IMR-90 (cell line): ENCODE measurements around the gene VOPP1. TPM values are rescaled to one million over a fixed set of nuclear protein-coding genes. Genes with fewer than 3 reads are reported as not detected.
"Not testable (repeated sequence)": the region's sequence is repeated elsewhere in the genome, so short reads cannot be mapped to it uniquely, and the experiment has no call there.

Experiments
- ATAC-seq: fragments of 200-7000 bp; cut with Tn5 transposase; 2 replicates; pipeline ENCODE4 v1.9.1; 2020; ENCODE audit warnings: low read depth, mild to moderate bottlenecking, moderate library complexity
- BruUV-seq: library from RNA; stranded (reverse); fragments of 400-500 nt; replicated peaks from 2 replicates; lab custom pipeline; 2021; lab: Mats Ljungman, UMichigan
- CTCF ChIA-PET: fragments of 300-600 bp; formaldehyde crosslinking; extraction: SDS; loops from one replicate; lab custom pipeline; 2021; ENCODE audit warnings: antibody characterized with exemption; lab: Yijun Ruan, JAX
- POLR2A ChIA-PET: fragments of 300-600 bp; sonication (Branson Sonifier 250); formaldehyde crosslinking; loops from one replicate; lab custom pipeline; 2022; ENCODE audit warnings: antibody characterized with exemption; ENCODE audit not compliant: unreplicated experiment; lab: Charles Lee
- DNase-seq: peaks from one replicate; pipeline ENCODE4 v3.0.0; 2013
- H2AFZ ChIP-seq: replicated peaks from 2 replicates; pipeline ENCODE3; 2013; ENCODE audit warnings: low read length, mild to moderate bottlenecking; ENCODE audit not compliant: poor library complexity
- H2AK5ac ChIP-seq: 2 replicates; pipeline ENCODE4 v1.6.1; 2013; ENCODE audit warnings: low read depth, low read length, inconsistent platforms
- H2AK9ac ChIP-seq: replicated peaks from 2 replicates; pipeline ENCODE3; 2013; ENCODE audit warnings: mild to moderate bottlenecking, low read depth, low read length, moderate library complexity; ENCODE audit not compliant: poor library complexity
- H2BK120ac ChIP-seq: 2 replicates; pipeline ENCODE4 v1.6.1; 2013; ENCODE audit warnings: low read depth, low read length, inconsistent platforms
- H2BK15ac ChIP-seq: 3 replicates; pipeline ENCODE4 v1.6.1; 2013; ENCODE audit warnings: low read depth, low read length, inconsistent platforms
- H2BK20ac ChIP-seq: 2 replicates; pipeline ENCODE4 v1.6.1; 2013; ENCODE audit warnings: low read depth, mild to moderate bottlenecking, inconsistent platforms, low read length, moderate library complexity
- H2BK5ac ChIP-seq: 2 replicates; pipeline ENCODE4 v1.6.1; 2013; ENCODE audit warnings: mild to moderate bottlenecking, low read depth, low read length, inconsistent platforms; ENCODE audit not compliant: poor library complexity, severe bottlenecking
- H3K14ac ChIP-seq: replicated peaks from 2 replicates; pipeline ENCODE4 v1.6.1; 2013; ENCODE audit warnings: low read depth, low read length, inconsistent platforms
- H3K18ac ChIP-seq: 2 replicates; pipeline ENCODE4 v1.6.1; 2013; ENCODE audit warnings: low read depth, low read length, control low read depth
- H3K23ac ChIP-seq: 2 replicates; pipeline ENCODE4 v1.6.1; 2013; ENCODE audit warnings: low read depth, low read length, inconsistent platforms
- H3K27ac ChIP-seq: 2 replicates; pipeline ENCODE4 v1.5.1; 2013; ENCODE audit warnings: mild to moderate bottlenecking, control low read depth, low read length; ENCODE audit not compliant: insufficient read depth
- H3K27me3 ChIP-seq: 2 replicates; pipeline ENCODE4 v1.6.1; 2013; ENCODE audit warnings: low read length; ENCODE audit not compliant: control insufficient read depth, insufficient read depth
- H3K36me3 ChIP-seq: 2 replicates; pipeline ENCODE4 v1.6.1; 2013; ENCODE audit warnings: low read length, mixed read lengths; ENCODE audit not compliant: control insufficient read depth, insufficient read depth
- H3K4ac ChIP-seq: 2 replicates; pipeline ENCODE4 v1.6.1; 2013; ENCODE audit warnings: low read depth, low read length, inconsistent platforms
- H3K4me1 ChIP-seq: 2 replicates; pipeline ENCODE4 v1.6.1; 2013; ENCODE audit warnings: low read length, mixed read lengths; ENCODE audit not compliant: control insufficient read depth, insufficient read depth
- H3K4me2 ChIP-seq: 2 replicates; pipeline ENCODE4 v1.6.1; 2013; ENCODE audit warnings: low read depth, mild to moderate bottlenecking, control low read depth, low read length, moderate library complexity
- H3K4me3 ChIP-seq: 2 replicates; pipeline ENCODE4 v1.5.1; 2013; ENCODE audit warnings: low read depth, mild to moderate bottlenecking, control low read depth, low read length, moderate library complexity; ENCODE audit not compliant: insufficient read depth
- H3K56ac ChIP-seq: 2 replicates; pipeline ENCODE4 v1.6.1; 2013; ENCODE audit warnings: low read length, inconsistent platforms; ENCODE audit not compliant: insufficient read depth; ENCODE audit errors: extremely low read depth
- H3K79me1 ChIP-seq, 2 experiments: 2 replicates each; pipeline ENCODE4 v1.6.1; 2013; ENCODE audit warnings: low read length in 2 of 2, inconsistent platforms in 1 of 2, low read depth in 1 of 2
- H3K9ac ChIP-seq: 2 replicates; pipeline ENCODE4 v1.6.1; 2013; ENCODE audit warnings: low read depth, low read length, control low read depth
- H3K9me1 ChIP-seq: 2 replicates; pipeline ENCODE4 v1.6.1; 2013; ENCODE audit warnings: low read length, inconsistent platforms; ENCODE audit not compliant: insufficient read depth
- H3K9me3 ChIP-seq: 2 replicates; pipeline ENCODE4 v1.6.1; 2013; ENCODE audit warnings: low read length; ENCODE audit not compliant: control insufficient read depth, insufficient read depth
- H4K20me1 ChIP-seq: 2 replicates; pipeline ENCODE4 v1.6.1; 2013; ENCODE audit warnings: low read length, inconsistent platforms; ENCODE audit not compliant: insufficient read depth
- H4K5ac ChIP-seq: 2 replicates; pipeline ENCODE4 v1.6.1; 2013; ENCODE audit warnings: mild to moderate bottlenecking, low read depth, low read length, control low read depth
- H4K8ac ChIP-seq, 2 experiments: 2 replicates each; pipeline ENCODE4 v1.6.1; 2013; ENCODE audit warnings: low read depth in 2 of 2, low read length in 2 of 2, control low read depth in 1 of 2, inconsistent platforms in 1 of 2
- H4K91ac ChIP-seq: 2 replicates; pipeline ENCODE4 v1.6.1; 2013; ENCODE audit warnings: low read depth, low read length, inconsistent platforms; ENCODE audit not compliant: insufficient read depth
- WGBS, 2 experiments: methylation state at CpG; one replicate each; pipeline versions ENCODE4 v1.1.5 to v1.1.7; 2013; ENCODE audit warnings: missing lambda C conversion rate in 2 of 2; ENCODE audit not compliant: insufficient read length in 1 of 2; ENCODE audit errors: extremely low coverage in 2 of 2; 5-methylcytosine and 5-hydroxymethylcytosine counted together
- dilution Hi-C: fragments of 300-500 bp; cut with HindIII; formaldehyde crosslinking; loops from one replicate; pipeline ENCODE4 v1.14.3; 2018; ENCODE audit warnings: low sequenced_read_pairs; ENCODE audit not compliant: unreplicated experiment
- in situ Hi-C: fragments of 300-500 bp; cut with MboI; formaldehyde crosslinking; loops from 3 replicates; pipeline ENCODE4 v1.14.3; 2019; ENCODE audit warnings: low sequenced_read_pairs, inconsistent platforms, mixed read lengths
- intact Hi-C: fragments of 100-400 bp; cut with micrococcal nuclease; formaldehyde crosslinking; loops from 2 replicates; pipeline ENCODE4 v1.10.0; 2022
- polyA plus RNA-seq, 3 experiments: library from polyadenylated mRNA; depleted of rRNA; stranded (reverse); fragments of >200 nt; gene quantifications; 2 replicates each; pipeline ENCODE4 v1.2.3, GENCODE V29; 2012; ENCODE audit warnings: low replicate concordance in 1 of 3
- total RNA-seq: library from RNA; depleted of rRNA; stranded (reverse); fragments of >200 nt; gene quantifications from 2 replicates; pipeline ENCODE4 v1.2.3, GENCODE V29; 2012

Gene VOPP1
- total and polyA plus RNA-seq, 2 of the 4 experiments (the other 2 are of a cell fraction), result 60.2 to 94.5 TPM

GRCh38 chr7:55614365-55615064, 42.2 kb upstream of the VOPP1 start:
- H2BK5ac ChIP-seq, H3K4me1 ChIP-seq, H3K27me3 ChIP-seq, H3K18ac ChIP-seq, H4K91ac ChIP-seq, H2BK15ac ChIP-seq, H3K79me1 ChIP-seq, dilution Hi-C loops, H3K23ac ChIP-seq, H2AK9ac ChIP-seq, H3K14ac ChIP-seq, H4K20me1 ChIP-seq, H3K4me3 ChIP-seq, H3K9me1 ChIP-seq, CTCF ChIA-PET, H3K4me2 ChIP-seq, H2BK20ac ChIP-seq, H4K8ac ChIP-seq, H2BK120ac ChIP-seq, intact Hi-C loops, POLR2A ChIA-PET, H3K36me3 ChIP-seq, ATAC-seq, H3K9me3 ChIP-seq, H3K4ac ChIP-seq, H2AFZ ChIP-seq, H4K5ac ChIP-seq, H3K9ac ChIP-seq, BruUV-seq, in situ Hi-C loops, H2AK5ac ChIP-seq, DNase-seq, H3K27ac ChIP-seq, H3K56ac ChIP-seq: not testable (repeated sequence)
- WGBS, 2 experiments, result no CpG with 5 or more reads among the region's 2 CpGs

- H3K56ac ChIP-seq, BruUV-seq, intact Hi-C loops, H3K4me2 ChIP-seq, H3K9me3 ChIP-seq, H4K20me1 ChIP-seq, DNase-seq, H3K23ac ChIP-seq, H3K9me1 ChIP-seq, POLR2A ChIA-PET, H3K27ac ChIP-seq, H3K9ac ChIP-seq, H2BK5ac ChIP-seq, H2AFZ ChIP-seq, H4K5ac ChIP-seq, H4K91ac ChIP-seq, H3K14ac ChIP-seq, dilution Hi-C loops, H3K36me3 ChIP-seq, H3K4me3 ChIP-seq, H3K4ac ChIP-seq, H2BK15ac ChIP-seq, in situ Hi-C loops, H3K4me1 ChIP-seq, H2AK9ac ChIP-seq, H3K18ac ChIP-seq, ATAC-seq, CTCF ChIA-PET, H2BK20ac ChIP-seq, H3K79me1 ChIP-seq, H3K27me3 ChIP-seq, H2BK120ac ChIP-seq, H4K8ac ChIP-seq, H2AK5ac ChIP-seq: not testable (repeated sequence)
- WGBS, 2 experiments, result no CpG with 5 or more reads among the region's 1 CpG
Measured at GRCh38 chr7:55609726-55610125, 37.4 kb upstream of the VOPP1 start.
